Stimulated activated naive CD4-positive, alpha-beta T cell treated with Interleukin-2 at 50 U/mL for 16 hours (primary cell): ENCODE results near the gene LACTBL1.
"Not testable (repeated sequence)": the region's sequence is repeated elsewhere in the genome, so short reads cannot be mapped to it uniquely, and the experiment has no call there.

Experiments
- DNase-seq: peaks from one replicate; lab custom pipeline; 2025; lab: John Stamatoyannopoulos, UW

The LACTBL1 gene

DNA sequence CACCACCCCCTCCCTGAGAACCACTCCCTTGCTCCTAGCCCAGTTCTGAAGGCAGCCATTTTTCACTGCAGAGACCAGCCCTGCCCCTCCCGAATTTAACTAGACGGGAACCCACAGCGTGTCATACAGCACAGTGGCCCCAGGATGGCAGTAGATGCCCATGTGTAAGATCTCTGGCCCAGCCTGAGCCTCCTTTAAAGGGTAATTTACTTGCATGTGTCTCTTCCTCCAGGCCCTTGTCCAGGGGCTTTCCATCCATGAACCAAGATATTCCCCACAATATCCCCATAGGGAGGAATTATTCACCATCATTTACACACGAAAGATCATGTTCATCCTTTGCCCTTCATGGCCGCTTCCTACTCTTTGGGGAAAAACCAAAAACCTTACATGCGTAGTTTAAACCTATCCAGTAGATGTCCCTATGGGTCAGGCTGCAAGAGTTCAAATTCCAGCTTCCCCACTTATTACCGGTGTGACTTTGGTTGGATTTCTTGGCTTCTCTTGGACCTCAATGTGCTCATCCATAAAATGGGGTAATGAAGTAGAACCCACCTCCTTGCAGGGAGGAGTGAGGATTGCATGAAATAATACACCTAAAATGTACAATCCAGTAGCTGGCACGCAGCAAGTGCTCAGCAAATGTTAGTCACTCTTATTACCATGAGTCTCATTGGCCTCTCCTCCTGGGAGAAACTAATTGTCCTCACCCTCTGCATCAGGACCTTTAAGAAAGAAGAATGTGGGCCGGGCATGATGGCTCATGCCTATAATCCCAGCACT is 4.0 kb upstream of the LACTBL1 start:
- peak; percentile 4 for DNase-seq

DNA sequence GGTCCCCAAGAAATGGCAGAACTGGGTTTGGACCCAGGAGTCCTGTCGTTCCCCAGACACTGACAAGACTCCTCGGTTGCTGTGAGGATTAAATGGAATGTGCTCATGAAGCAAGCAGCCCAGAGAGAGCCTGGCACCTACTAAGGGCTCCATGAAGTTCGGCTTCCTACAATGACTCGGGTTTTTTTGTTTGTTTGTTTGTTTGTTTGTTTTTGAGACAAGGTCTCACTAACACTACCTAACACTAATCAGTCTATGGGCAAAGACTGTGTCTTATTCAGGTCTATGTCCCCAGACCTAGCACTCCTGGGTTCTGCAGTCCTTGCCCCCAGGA is 3.4 kb upstream of the LACTBL1 start:
- no peak for DNase-seq

DNA sequence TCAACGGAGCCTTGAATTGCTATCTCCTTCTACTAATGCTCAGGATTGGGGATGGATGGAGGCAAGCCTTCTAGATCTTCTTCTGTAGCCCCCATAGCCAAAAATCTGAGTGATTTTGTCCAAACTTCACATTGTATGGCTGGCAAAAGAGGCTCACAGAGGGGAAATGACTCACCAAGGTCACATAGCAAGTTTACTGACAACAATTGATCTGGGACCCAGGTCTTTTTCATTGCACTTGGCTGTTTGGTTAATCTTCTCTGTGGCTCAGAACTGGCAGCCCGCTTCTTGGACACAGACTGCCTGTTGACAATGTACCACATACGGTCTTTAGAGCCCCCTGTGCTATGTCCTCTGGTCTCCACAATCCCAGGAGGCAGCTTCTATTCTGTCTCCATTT is 3.0 kb upstream of the LACTBL1 start:
- DNase-seq, result no peak

- no peak for DNase-seq
Measured at GRCh38 chr1:22971611-22972405, 858 bp downstream of the LACTBL1 start.

DNA sequence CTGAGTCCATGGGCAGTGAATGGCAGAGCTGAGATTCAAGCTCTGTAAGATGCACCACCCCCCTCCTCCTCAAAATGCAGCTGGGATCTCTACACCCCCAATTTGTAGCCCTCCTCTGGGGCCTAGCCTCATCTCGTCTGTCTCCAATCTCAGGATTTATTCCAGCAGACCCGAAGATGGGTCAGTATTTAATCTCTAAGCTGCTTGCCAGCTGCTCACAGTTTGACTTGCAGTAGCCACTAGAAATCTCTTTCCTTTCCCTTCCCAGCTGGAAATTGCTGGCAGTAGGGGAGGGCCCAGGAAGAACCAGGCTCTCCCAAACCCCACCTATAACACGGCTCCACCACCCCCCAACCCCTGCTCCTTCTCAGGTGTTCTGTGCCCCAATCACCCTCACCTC is 1.5 kb downstream of the LACTBL1 start:
- no peak for DNase-seq

- DNase-seq, result no peak
Measured at GRCh38 chr1:22970096-22970495, 2.6 kb downstream of the LACTBL1 start.

DNA sequence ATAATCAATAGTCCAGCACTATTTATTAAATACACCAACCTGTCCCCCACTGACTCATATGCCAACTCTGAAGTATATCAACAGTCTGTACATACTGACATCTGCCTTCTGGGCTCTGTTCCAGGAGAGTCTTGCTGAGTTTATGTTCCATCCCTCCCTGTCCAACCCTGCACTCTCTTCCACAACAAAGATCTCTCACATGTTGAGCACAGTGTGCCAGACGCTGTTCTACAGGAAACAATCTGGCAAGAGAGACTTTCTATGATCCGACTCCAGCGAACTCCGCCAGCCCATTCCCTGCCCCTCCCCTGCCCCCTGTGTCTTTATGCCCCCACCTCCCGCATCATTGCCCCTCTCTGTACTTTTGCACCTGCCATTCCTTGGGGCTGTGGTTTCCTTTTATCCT is 3.4 kb downstream of the LACTBL1 start:
- no peak for DNase-seq

- no peak for DNase-seq
Measured at GRCh38 chr1:22967833-22968232, 4.8 kb downstream of the LACTBL1 start.

GRCh38 chr1:22966309-22966708 is 6.4 kb downstream of the LACTBL1 start:
- no peak for DNase-seq

DNA sequence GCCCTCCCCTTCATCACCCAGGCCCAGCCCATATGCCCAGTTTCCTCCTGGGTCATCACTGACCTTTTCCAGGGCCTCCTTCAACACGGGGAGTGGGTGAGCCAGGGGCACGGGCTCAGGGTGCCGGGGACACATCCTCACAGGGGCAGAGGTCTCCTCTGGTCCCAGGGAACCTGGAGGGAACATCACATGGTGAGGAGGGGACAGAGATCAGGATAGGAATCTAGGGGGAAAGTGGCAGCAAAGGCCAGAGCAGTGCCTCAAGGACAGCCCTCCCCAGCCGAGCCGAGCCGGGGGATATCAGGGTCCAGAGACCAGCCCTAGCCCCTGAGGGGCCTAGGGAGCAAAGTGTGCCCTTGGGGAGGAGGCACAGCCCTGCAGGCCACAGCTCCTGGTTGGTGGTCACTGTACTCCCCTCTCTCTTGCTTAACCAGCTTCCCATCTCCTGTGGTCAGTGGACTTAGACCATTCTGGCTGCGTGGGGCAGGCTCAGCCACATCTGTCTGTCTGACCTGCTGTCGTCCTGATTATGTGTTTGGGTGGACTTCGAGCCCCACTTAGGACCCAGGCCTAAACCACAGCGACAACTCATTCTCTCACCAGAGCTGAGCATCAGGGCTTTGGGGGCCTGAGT is 9.5 kb downstream of the LACTBL1 start:
- DNase-seq, result no peak

DNA sequence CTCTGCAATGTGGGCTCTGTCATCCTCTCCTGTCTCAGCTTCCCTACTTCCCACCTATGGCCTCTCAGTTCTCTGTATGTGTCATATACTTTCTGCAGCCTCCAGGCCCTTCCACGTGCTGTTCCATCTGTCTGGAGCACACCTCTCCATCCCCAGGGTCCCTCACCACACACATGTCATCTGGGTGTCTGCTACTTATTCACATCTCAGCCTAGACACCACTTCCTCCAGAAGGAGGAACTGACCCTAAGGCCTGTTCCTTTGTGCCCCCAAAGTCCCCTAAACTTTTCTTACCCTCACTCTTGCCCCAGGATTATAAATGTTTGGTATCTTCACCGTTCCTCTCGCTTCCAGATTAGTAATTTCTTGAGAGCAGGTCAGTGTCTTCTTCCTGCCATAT is 10.1 kb downstream of the LACTBL1 start:
- no peak for DNase-seq

DNA sequence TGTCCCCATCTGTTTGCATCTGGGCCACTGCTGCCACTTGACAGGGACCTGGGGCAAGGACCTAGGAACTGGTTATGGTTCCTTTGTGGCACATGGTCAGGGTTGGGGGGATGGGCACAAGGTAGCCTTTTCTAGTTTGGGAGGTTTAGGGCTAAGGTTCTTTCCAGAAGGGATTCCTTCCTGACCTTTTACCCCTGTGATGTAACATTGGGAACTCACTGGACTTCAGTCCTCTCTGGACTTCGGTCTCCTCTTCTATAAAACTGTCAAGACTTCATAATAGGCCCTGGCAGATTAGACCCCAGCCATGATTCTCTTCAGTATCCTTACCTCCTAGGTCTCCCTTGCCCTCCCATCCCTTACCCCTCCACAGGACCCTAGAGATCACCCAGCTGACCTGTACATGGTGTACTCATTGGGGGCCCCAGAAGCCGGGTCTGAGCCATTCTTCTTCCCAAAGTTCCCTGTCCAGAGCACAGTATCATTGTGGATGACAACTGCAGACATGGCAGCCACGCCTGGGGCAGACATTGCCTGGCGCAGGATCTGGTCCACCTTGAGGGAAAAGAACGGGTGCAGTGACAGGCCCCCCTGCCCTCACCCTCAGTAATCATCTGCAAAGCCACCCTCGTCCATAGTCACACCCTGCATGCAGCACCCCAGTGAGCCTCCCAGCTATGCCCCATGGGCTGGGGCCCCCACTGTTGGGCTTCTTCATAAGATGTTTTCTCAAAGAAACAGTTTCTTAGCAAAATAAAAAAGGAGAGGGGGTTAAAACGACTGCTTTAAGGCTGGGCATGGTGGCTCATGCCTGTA is 12.9 kb downstream of the LACTBL1 start:
- DNase-seq, result no peak

DNA sequence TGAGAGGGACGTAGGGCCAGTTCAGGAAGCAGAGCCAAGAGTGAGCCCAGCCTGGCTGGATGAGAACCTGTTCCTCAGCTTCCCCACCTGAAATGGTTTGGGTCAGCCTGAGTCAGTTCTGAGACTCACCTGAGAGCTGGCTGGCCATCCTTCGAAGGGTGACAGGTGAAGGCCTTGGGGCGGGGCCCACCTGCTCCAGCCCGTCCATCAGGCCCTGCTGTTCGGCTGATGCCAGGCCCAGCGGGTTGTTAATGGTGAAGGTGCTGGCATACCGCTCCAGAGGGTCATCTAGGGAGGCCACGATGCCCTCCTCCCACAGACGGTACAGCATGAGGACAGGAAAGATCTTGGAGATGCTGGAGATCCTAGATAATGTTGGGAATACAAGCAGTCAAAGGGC is 14.1 kb downstream of the LACTBL1 start:
- DNase-seq, result no peak

GRCh38 chr1:22957066-22957465 is 15.6 kb downstream of the LACTBL1 start:
- DNase-seq, result no peak

GRCh38 chr1:22955146-22955545 is 17.5 kb downstream of the LACTBL1 start:
- no peak for DNase-seq

- no peak for DNase-seq
Measured at GRCh38 chr1:22953740-22954141, 18.9 kb downstream of the LACTBL1 start.

DNA sequence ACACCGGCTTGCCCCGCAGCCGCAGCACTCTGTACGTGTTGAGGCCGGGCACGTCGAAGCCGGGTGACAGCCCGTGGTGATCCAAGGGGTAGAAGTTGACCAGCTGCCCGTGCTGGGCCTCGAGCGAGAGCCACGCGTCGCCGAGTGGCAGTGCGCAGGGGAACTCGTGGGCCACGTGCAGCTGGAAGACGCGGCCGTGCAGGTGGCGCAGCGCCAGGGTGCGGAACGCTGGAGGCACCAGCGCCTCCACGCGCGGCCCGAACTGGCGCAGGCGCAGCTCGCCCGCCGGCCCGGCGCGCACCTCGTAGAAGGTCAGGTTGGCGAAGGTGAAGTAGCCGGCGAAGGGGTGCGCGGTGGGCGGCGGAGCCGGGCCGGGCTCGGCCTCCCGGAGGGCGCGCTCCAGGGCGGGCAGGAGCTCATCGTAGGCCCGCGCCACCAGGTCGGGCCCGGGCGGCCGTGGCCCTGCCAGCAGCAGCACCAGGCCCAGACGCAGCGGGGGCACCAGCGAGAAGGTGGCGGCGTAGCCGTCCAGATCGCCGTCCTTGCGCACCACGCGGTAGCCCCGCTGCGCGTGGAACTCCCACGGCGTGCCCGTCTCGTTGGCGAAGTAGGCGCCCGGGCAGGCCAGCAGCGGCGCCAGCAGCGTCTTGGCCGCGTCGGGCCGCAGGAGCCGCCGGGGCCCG is 19.5 kb downstream of the LACTBL1 start:
- no peak for DNase-seq

- DNase-seq, result no peak
Measured at GRCh38 chr1:22952694-22953056, 20.0 kb downstream of the LACTBL1 start.

- no peak for DNase-seq
Measured at GRCh38 chr1:22951796-22952195, 20.9 kb downstream of the LACTBL1 start.

DNA sequence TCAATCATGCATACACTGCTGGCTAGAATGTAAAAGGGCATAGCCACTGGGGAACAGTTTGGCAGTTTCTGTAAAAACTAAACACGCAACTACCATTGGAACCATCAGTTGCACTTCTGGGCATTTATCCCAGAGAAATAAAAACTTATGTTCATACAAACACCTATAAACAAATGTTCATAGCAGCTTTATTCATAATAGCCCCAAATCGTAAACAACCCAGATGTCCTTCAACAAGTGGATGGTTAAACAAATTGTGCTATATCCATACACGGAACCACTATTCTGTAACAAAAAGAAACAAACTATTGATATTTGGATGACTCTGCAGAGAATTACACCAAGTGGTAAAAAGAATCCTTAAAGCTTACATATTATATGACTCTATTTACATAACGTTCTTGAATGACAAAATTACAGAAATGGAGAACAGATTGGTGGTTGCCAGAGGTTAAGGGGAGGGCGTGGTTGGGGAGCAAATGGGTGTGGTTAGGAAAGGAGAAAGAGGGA is 22.8 kb downstream of the LACTBL1 start:
- no peak for DNase-seq

- not testable (repeated sequence) for DNase-seq
Measured at GRCh38 chr1:22945171-22945570, 27.5 kb downstream of the LACTBL1 start.
